IMR-90 (cell line): ENCODE data around the gene LYPD6B. TPM values are rescaled to one million over a fixed set of nuclear protein-coding genes. Genes with fewer than 3 reads are reported as not detected.

Experiments
- ATAC-seq: fragments of 200-7000 bp; cut with Tn5 transposase; 2 replicates; pipeline ENCODE4 v1.9.1; 2020; ENCODE audit warnings: low read depth, mild to moderate bottlenecking, moderate library complexity
- BruUV-seq: library from RNA; stranded (reverse); fragments of 400-500 nt; replicated peaks from 2 replicates; lab custom pipeline; 2021; lab: Mats Ljungman, UMichigan
- CTCF ChIA-PET: fragments of 300-600 bp; formaldehyde crosslinking; extraction: SDS; loops from one replicate; lab custom pipeline; 2021; ENCODE audit warnings: antibody characterized with exemption; lab: Yijun Ruan, JAX
- POLR2A ChIA-PET: fragments of 300-600 bp; sonication (Branson Sonifier 250); formaldehyde crosslinking; loops from one replicate; lab custom pipeline; 2022; ENCODE audit warnings: antibody characterized with exemption; ENCODE audit not compliant: unreplicated experiment; lab: Charles Lee
- DNase-seq: peaks from one replicate; pipeline ENCODE4 v3.0.0; 2013
- H2AFZ ChIP-seq: replicated peaks from 2 replicates; pipeline ENCODE3; 2013; ENCODE audit warnings: low read length, mild to moderate bottlenecking; ENCODE audit not compliant: poor library complexity
- H2AK5ac ChIP-seq: 2 replicates; pipeline ENCODE4 v1.6.1; 2013; ENCODE audit warnings: low read depth, low read length, inconsistent platforms
- H2AK9ac ChIP-seq: replicated peaks from 2 replicates; pipeline ENCODE3; 2013; ENCODE audit warnings: mild to moderate bottlenecking, low read depth, low read length, moderate library complexity; ENCODE audit not compliant: poor library complexity
- H2BK120ac ChIP-seq: 2 replicates; pipeline ENCODE4 v1.6.1; 2013; ENCODE audit warnings: low read depth, low read length, inconsistent platforms
- H2BK15ac ChIP-seq: 3 replicates; pipeline ENCODE4 v1.6.1; 2013; ENCODE audit warnings: low read depth, low read length, inconsistent platforms
- H2BK20ac ChIP-seq: 2 replicates; pipeline ENCODE4 v1.6.1; 2013; ENCODE audit warnings: low read depth, mild to moderate bottlenecking, inconsistent platforms, low read length, moderate library complexity
- H2BK5ac ChIP-seq: 2 replicates; pipeline ENCODE4 v1.6.1; 2013; ENCODE audit warnings: mild to moderate bottlenecking, low read depth, low read length, inconsistent platforms; ENCODE audit not compliant: poor library complexity, severe bottlenecking
- H3K14ac ChIP-seq: replicated peaks from 2 replicates; pipeline ENCODE4 v1.6.1; 2013; ENCODE audit warnings: low read depth, low read length, inconsistent platforms
- H3K18ac ChIP-seq: 2 replicates; pipeline ENCODE4 v1.6.1; 2013; ENCODE audit warnings: low read depth, low read length, control low read depth
- H3K23ac ChIP-seq: 2 replicates; pipeline ENCODE4 v1.6.1; 2013; ENCODE audit warnings: low read depth, low read length, inconsistent platforms
- H3K27ac ChIP-seq: 2 replicates; pipeline ENCODE4 v1.5.1; 2013; ENCODE audit warnings: mild to moderate bottlenecking, control low read depth, low read length; ENCODE audit not compliant: insufficient read depth
- H3K27me3 ChIP-seq: 2 replicates; pipeline ENCODE4 v1.6.1; 2013; ENCODE audit warnings: low read length; ENCODE audit not compliant: control insufficient read depth, insufficient read depth
- H3K36me3 ChIP-seq: 2 replicates; pipeline ENCODE4 v1.6.1; 2013; ENCODE audit warnings: low read length, mixed read lengths; ENCODE audit not compliant: control insufficient read depth, insufficient read depth
- H3K4ac ChIP-seq: 2 replicates; pipeline ENCODE4 v1.6.1; 2013; ENCODE audit warnings: low read depth, low read length, inconsistent platforms
- H3K4me1 ChIP-seq: 2 replicates; pipeline ENCODE4 v1.6.1; 2013; ENCODE audit warnings: low read length, mixed read lengths; ENCODE audit not compliant: control insufficient read depth, insufficient read depth
- H3K4me2 ChIP-seq: 2 replicates; pipeline ENCODE4 v1.6.1; 2013; ENCODE audit warnings: low read depth, mild to moderate bottlenecking, control low read depth, low read length, moderate library complexity
- H3K4me3 ChIP-seq: 2 replicates; pipeline ENCODE4 v1.5.1; 2013; ENCODE audit warnings: low read depth, mild to moderate bottlenecking, control low read depth, low read length, moderate library complexity; ENCODE audit not compliant: insufficient read depth
- H3K56ac ChIP-seq: 2 replicates; pipeline ENCODE4 v1.6.1; 2013; ENCODE audit warnings: low read length, inconsistent platforms; ENCODE audit not compliant: insufficient read depth; ENCODE audit errors: extremely low read depth
- H3K79me1 ChIP-seq, 2 experiments: 2 replicates each; pipeline ENCODE4 v1.6.1; 2013; ENCODE audit warnings: low read length in 2 of 2, inconsistent platforms in 1 of 2, low read depth in 1 of 2
- H3K9ac ChIP-seq: 2 replicates; pipeline ENCODE4 v1.6.1; 2013; ENCODE audit warnings: low read depth, low read length, control low read depth
- H3K9me1 ChIP-seq: 2 replicates; pipeline ENCODE4 v1.6.1; 2013; ENCODE audit warnings: low read length, inconsistent platforms; ENCODE audit not compliant: insufficient read depth
- H3K9me3 ChIP-seq: 2 replicates; pipeline ENCODE4 v1.6.1; 2013; ENCODE audit warnings: low read length; ENCODE audit not compliant: control insufficient read depth, insufficient read depth
- H4K20me1 ChIP-seq: 2 replicates; pipeline ENCODE4 v1.6.1; 2013; ENCODE audit warnings: low read length, inconsistent platforms; ENCODE audit not compliant: insufficient read depth
- H4K5ac ChIP-seq: 2 replicates; pipeline ENCODE4 v1.6.1; 2013; ENCODE audit warnings: mild to moderate bottlenecking, low read depth, low read length, control low read depth
- H4K8ac ChIP-seq, 2 experiments: 2 replicates each; pipeline ENCODE4 v1.6.1; 2013; ENCODE audit warnings: low read depth in 2 of 2, low read length in 2 of 2, control low read depth in 1 of 2, inconsistent platforms in 1 of 2
- H4K91ac ChIP-seq: 2 replicates; pipeline ENCODE4 v1.6.1; 2013; ENCODE audit warnings: low read depth, low read length, inconsistent platforms; ENCODE audit not compliant: insufficient read depth
- BHLHE40 ChIP-seq: fragments of 150-350 bp; IDR thresholded peaks from 2 replicates; pipeline ENCODE4 v1.6.1; 2016; ENCODE audit warnings: mild to moderate bottlenecking, low read depth, low read length
- CEBPB ChIP-seq: IDR thresholded peaks from 2 replicates; pipeline ENCODE4 v1.6.1; 2012; ENCODE audit warnings: low read depth, low read length, improper control_type of control experiment
- CHD1 ChIP-seq: IDR thresholded peaks from 2 replicates; pipeline ENCODE4 v1.6.1; 2012; ENCODE audit warnings: low read depth, low read length, improper control_type of control experiment
- FOS ChIP-seq: fragments of 150-350 bp; IDR thresholded peaks from 2 replicates; pipeline ENCODE4 v1.6.1; 2016; ENCODE audit warnings: low read depth, low read length
- MAFK ChIP-seq: IDR thresholded peaks from 2 replicates; pipeline ENCODE4 v1.6.1; 2012; ENCODE audit warnings: low read depth, low read length, improper control_type of control experiment
- MAZ ChIP-seq: IDR thresholded peaks from 2 replicates; pipeline ENCODE4 v1.6.1; 2012; ENCODE audit warnings: low read depth, mild to moderate bottlenecking, low read length, improper control_type of control experiment, moderate library complexity, borderline replicate concordance
- MXI1 ChIP-seq: IDR thresholded peaks from 2 replicates; pipeline ENCODE4 v1.6.1; 2012; ENCODE audit warnings: low read depth, mild to moderate bottlenecking, low read length, moderate library complexity, borderline replicate concordance
- NFE2L2 ChIP-seq: fragments of 150-350 bp; IDR thresholded peaks from 2 replicates; pipeline ENCODE4 v1.6.1; 2016; ENCODE audit warnings: low read depth, mild to moderate bottlenecking, low read length
- POLR2A ChIP-seq: IDR thresholded peaks from 2 replicates; pipeline ENCODE4 v1.6.1; 2012; ENCODE audit warnings: mild to moderate bottlenecking, low read depth, low read length
- RAD21 ChIP-seq: IDR thresholded peaks from 2 replicates; pipeline ENCODE4 v1.6.1; 2012; ENCODE audit warnings: low read length, improper control_type of control experiment
- RCOR1 ChIP-seq: IDR thresholded peaks from 2 replicates; pipeline ENCODE4 v1.6.1; 2012; ENCODE audit warnings: mild to moderate bottlenecking, low read length, improper control_type of control experiment; ENCODE audit not compliant: insufficient replicate concordance
- RFX5 ChIP-seq: IDR thresholded peaks from 2 replicates; pipeline ENCODE4 v1.8.0; 2012; ENCODE audit warnings: low read depth, mild to moderate bottlenecking, low read length, moderate library complexity
- SMC3 ChIP-seq: fragments of 150-350 bp; IDR thresholded peaks from 2 replicates; pipeline ENCODE4 v1.6.1; 2016; ENCODE audit warnings: low read depth, mild to moderate bottlenecking, antibody characterized with exemption, low read length, moderate library complexity
- WGBS, 2 experiments: methylation state at CpG; one replicate each; pipeline versions ENCODE4 v1.1.5 to v1.1.7; 2013; ENCODE audit warnings: missing lambda C conversion rate in 2 of 2; ENCODE audit not compliant: insufficient read length in 1 of 2; ENCODE audit errors: extremely low coverage in 2 of 2; 5-methylcytosine and 5-hydroxymethylcytosine counted together
- dilution Hi-C: fragments of 300-500 bp; cut with HindIII; formaldehyde crosslinking; loops from one replicate; pipeline ENCODE4 v1.14.3; 2018; ENCODE audit warnings: low sequenced_read_pairs; ENCODE audit not compliant: unreplicated experiment
- in situ Hi-C: fragments of 300-500 bp; cut with MboI; formaldehyde crosslinking; loops from 3 replicates; pipeline ENCODE4 v1.14.3; 2019; ENCODE audit warnings: low sequenced_read_pairs, inconsistent platforms, mixed read lengths
- intact Hi-C: fragments of 100-400 bp; cut with micrococcal nuclease; formaldehyde crosslinking; loops from 2 replicates; pipeline ENCODE4 v1.10.0; 2022
- polyA plus RNA-seq, 3 experiments: library from polyadenylated mRNA; depleted of rRNA; stranded (reverse); fragments of >200 nt; gene quantifications; 2 replicates each; pipeline ENCODE4 v1.2.3, GENCODE V29; 2012; ENCODE audit warnings: low replicate concordance in 1 of 3
- total RNA-seq: library from RNA; depleted of rRNA; stranded (reverse); fragments of >200 nt; gene quantifications from 2 replicates; pipeline ENCODE4 v1.2.3, GENCODE V29; 2012
- TF ChIP-seq, protein P1 (sequence below): fragments of 150-350 bp; IDR thresholded peaks from 2 replicates; pipeline ENCODE4 v1.6.1; 2017; ENCODE audit warnings: mild to moderate bottlenecking, antibody characterized with exemption, low read length, low read depth
- TF ChIP-seq, protein P2 (sequence below): conservative IDR thresholded peaks from 2 replicates; pipeline ENCODE4 v1.5.1; 2012; ENCODE audit warnings: mild to moderate bottlenecking, low read depth, low read length, improper control_type of control experiment
- TF ChIP-seq, protein P3 (sequence below): fragments of 150-350 bp; IDR thresholded peaks from 2 replicates; pipeline ENCODE4 v1.6.1; 2016; ENCODE audit warnings: low read depth, mild to moderate bottlenecking, low read length, moderate library complexity, borderline replicate concordance

The LYPD6B gene
- total and polyA plus RNA-seq, 2 of the 4 experiments (the other 2 are of a cell fraction) = 0.05 TPM; not detected in 1

DNA sequence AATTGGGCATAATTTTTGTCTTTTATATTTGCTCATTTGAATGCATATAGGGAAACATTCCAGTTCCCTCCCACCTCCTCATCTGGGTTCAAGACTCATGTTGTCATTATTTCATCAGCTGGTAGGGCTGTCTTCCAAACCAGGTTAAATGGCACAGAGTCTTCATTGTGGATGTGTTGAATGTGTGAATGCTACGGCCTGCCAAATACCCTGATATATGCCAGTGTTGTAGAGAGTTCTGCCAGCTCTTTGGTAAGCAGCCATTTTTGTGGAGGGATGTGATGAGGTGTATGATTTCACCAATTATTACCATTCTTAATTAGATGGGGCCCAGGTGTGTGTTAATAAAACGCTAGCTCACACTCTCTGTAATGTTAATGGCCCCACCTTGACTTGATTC lies 121.7 kb downstream of the LYPD6B start:
- Histone ChIP-seq H3K4me3 (no peak overlapping the region), H2BK120ac (no peak overlapping the region), H3K4ac (no peak overlapping the region), H3K23ac (no peak overlapping the region), H4K91ac (no peak overlapping the region), H2AK5ac (no peak overlapping the region), H3K14ac (no peak overlapping the region), H3K4me2 (no peak overlapping the region), H2AK9ac (no peak overlapping the region), H3K9me1 (no peaks in the 10 kb centered on the region), H4K5ac (no peak overlapping the region), H3K56ac (no peak overlapping the region), H3K27ac (no peak overlapping the region), H2BK15ac (no peak overlapping the region), H3K4me1 (no peaks in the 10 kb centered on the region), H2BK5ac (no peak overlapping the region), H3K9ac (no peak overlapping the region), H2BK20ac (no peak overlapping the region), H3K9me3 (no peaks in the 10 kb centered on the region), H3K36me3 (no peaks in the 10 kb centered on the region), H4K8ac (no peak overlapping the region), H4K20me1 (no peaks in the 10 kb centered on the region), H2AFZ (no peak overlapping the region), H3K18ac (no peak overlapping the region), H3K27me3 (no peaks in the 10 kb centered on the region), H3K79me1 (no peaks in the 10 kb centered on the region)
- in situ Hi-C loops = no loop called here
- TF ChIP-seq NFE2L2 (no peak), RCOR1 (no peak), MXI1 (no peak), BHLHE40 (no peak), MAFK (no peak), FOS (no peak), RFX5 (no peak), CHD1 (no peak), POLR2A (no peak), MAZ (no peak), CEBPB (no peak), SMC3 (no peak), RAD21 (no peak)
- TF ChIP-seq, protein P1, sequence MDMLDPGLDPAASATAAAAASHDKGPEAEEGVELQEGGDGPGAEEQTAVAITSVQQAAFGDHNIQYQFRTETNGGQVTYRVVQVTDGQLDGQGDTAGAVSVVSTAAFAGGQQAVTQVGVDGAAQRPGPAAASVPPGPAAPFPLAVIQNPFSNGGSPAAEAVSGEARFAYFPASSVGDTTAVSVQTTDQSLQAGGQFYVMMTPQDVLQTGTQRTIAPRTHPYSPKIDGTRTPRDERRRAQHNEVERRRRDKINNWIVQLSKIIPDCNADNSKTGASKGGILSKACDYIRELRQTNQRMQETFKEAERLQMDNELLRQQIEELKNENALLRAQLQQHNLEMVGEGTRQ = no peak
- TF ChIP-seq, protein P2, sequence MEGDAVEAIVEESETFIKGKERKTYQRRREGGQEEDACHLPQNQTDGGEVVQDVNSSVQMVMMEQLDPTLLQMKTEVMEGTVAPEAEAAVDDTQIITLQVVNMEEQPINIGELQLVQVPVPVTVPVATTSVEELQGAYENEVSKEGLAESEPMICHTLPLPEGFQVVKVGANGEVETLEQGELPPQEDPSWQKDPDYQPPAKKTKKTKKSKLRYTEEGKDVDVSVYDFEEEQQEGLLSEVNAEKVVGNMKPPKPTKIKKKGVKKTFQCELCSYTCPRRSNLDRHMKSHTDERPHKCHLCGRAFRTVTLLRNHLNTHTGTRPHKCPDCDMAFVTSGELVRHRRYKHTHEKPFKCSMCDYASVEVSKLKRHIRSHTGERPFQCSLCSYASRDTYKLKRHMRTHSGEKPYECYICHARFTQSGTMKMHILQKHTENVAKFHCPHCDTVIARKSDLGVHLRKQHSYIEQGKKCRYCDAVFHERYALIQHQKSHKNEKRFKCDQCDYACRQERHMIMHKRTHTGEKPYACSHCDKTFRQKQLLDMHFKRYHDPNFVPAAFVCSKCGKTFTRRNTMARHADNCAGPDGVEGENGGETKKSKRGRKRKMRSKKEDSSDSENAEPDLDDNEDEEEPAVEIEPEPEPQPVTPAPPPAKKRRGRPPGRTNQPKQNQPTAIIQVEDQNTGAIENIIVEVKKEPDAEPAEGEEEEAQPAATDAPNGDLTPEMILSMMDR = no peak
- TF ChIP-seq, protein P3, sequence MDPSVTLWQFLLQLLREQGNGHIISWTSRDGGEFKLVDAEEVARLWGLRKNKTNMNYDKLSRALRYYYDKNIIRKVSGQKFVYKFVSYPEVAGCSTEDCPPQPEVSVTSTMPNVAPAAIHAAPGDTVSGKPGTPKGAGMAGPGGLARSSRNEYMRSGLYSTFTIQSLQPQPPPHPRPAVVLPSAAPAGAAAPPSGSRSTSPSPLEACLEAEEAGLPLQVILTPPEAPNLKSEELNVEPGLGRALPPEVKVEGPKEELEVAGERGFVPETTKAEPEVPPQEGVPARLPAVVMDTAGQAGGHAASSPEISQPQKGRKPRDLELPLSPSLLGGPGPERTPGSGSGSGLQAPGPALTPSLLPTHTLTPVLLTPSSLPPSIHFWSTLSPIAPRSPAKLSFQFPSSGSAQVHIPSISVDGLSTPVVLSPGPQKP = no peak
- DNase-seq (no peak), ATAC-seq (no peak)
- BruUV-seq = no TSS peak
- ChIA-PET POLR2A (no interaction called here), CTCF (no interaction called here)
- no CpG with 5 or more reads among the region's 2 CpGs for WGBS, 2 experiments
- intact Hi-C loops = no loop called here
- dilution Hi-C loops = no loop called here
